ENCODE measurements around the gene SYT17.

Gene SYT17, protein sequence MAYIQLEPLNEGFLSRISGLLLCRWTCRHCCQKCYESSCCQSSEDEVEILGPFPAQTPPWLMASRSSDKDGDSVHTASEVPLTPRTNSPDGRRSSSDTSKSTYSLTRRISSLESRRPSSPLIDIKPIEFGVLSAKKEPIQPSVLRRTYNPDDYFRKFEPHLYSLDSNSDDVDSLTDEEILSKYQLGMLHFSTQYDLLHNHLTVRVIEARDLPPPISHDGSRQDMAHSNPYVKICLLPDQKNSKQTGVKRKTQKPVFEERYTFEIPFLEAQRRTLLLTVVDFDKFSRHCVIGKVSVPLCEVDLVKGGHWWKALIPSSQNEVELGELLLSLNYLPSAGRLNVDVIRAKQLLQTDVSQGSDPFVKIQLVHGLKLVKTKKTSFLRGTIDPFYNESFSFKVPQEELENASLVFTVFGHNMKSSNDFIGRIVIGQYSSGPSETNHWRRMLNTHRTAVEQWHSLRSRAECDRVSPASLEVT

DNA sequence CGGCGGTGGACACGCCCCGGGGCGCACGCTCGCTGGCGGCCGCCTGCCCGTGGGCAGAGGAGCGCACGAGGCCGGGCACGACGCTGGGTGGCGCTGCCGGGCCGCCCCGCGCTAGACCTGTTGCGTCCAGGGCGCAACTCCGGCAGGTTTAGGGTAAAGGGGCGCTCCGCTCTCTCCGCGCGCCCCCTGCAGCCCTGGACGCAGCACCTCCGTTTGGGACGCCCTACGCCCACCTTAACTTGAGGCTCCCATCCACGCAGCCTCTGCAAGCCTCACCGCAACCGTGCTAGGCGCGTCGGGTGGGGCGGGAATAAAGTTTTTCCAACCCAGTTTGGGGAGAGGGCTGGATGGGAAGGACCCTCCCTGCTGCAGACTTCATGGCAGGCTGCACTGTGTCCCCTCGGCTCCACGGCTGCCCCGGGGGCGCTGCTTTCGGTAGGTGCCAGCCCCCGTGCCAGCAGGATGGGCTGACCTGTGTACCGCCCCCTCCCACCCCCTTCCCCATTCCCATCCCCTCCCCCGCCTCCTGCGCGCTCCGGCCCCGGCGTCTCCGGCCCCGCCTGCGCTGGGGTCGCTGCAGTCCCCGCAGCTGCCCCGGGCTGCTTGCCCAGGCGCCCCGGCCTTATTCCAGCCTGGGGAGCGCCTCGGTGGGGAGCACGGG, at the start of gene SYT17:
TSS of gene SYT17 (plus strand) at position 531 of the 661 bp plus-strand sequence. CDS start 407 bp downstream, outside the sequence.
- DNase-seq = no peak

DNA sequence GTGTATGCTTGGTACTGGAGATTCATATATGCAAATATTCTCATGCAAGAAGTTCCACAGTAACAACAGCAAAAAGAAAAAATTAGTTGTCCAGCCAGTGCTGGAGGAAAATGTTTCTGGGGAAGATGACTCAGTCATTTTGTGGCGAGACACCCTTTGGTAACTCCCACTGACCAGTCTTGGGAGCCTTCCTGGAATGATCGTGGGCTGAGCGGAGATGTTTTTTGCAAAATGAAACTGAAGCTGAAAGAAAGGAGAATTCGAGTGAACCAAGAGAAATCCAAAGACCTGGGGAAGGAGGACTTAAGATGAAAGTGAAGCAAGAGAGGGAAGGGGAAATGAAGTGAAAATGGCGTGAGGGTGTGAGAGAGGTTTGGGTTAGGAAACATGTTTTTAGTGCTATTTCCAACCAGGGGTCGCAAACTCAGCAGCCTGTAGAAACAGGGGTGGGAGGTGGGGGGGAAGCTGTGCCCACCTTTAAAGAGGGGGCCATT, 49.1 kb upstream of the SYT17 start:
- DNase-seq = no peak

DNA sequence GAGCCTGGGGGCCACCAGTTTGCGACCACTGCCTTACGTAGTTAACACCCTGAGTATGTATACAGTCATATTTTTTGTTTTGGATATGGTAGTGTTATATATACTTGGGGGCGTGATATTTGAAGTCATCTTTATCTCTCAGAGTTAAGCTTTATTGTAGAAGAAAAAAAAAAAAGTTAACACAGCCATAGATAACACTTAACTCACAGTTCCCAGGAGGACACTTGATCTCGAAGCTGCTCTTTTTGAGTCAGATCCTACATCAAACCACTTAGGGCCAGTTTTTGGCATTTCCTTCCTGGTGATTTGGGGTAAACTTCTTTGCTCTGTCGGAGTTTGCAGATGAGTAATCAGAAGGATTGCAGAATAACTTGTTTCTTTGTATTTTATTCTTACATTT, 48.5 kb upstream of the SYT17 start:
- no peak for DNase-seq

DNA sequence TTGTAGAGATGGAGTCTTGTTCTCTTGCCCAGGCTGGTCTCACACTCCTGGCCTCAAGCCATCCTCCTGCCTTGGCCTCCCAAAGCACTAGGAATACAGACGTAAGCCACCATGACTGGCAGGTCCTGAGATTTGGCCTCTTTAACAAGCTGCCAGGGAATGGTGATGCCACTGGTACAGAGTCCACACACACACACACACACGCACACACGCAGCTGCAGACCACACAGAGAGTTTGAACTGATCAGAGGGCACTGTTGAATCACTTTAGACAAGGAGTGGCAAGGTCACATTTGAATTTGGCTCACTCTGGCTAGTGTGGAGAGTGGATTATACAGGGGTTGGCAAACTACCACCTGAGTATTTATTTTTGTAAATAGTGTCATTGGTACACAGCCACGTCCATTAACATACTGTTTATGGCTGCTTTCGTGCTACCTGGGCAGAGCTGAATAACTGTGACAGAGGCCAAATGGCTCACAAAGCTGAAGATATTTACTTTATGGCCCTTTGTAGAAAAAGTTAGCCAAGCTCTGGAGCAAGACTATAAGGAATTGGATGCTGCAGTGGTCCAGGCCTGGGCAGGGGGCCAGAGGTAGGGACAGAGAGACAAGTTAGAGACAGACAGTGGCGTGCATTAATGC, 44.4 kb upstream of the SYT17 start:
- no peak for DNase-seq

DNA sequence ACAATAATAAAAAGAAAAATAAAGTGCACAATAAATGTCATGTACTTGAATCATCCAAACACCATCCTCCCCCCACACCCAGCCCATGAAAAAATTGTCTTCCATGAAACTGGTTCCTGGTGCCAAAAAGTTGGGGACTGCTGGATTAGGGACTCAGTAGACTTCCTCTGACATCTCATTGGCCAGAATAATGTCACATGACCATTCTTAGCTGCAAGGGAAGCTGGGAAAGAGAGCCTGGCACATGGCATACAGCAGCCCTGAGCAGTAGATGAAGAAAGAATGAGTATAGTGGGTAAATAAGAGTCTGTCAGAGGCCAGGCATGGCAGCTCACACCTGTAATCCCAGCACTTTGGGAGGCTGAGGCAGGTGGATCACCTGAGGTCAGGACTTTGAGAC, 41.7 kb upstream of the SYT17 start:
- no peak for DNase-seq

DNA sequence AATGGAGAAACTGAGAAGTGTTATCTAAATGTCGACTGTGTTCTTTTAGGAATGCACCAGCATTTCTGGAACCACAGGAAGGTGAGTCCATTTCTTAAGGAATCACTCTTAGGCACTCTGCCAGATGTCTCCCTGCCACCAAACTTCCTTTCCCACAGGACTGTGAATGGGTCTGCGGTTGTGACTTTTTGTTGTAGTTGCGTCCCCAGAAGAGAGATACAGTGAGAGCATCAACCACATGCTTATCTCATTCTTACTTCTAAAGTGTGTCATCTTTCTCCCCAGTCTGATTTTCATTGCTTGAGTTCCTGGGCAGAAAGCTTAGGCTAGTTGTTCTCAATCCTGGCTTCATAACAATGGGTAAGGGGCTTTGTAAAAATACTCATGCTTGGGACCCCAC, 40.8 kb upstream of the SYT17 start:
- DNase-seq = no peak

DNA sequence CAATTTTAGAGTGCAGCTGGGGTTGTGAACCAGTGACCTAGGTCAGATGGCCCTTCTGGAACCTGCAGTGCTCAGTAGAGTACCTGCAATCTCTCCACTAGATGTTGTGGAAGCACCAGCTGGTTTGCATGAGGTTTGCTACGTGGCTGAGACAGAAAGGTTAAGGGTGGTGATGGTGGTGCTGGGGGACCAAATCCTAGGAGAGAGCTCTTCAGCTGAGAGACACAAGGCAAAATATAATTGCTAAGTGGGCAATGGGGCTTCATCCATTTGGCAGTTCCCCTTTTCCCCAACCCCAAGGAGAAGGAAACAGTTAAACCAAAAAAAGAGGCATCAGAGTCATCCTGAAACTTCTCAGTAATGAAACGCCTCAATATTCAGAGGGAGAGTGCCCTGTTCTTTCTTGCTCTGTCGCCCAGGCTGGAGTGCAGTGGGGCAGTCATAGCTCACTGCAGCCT, 40.3 kb upstream of the SYT17 start:
- no peak for DNase-seq

DNA sequence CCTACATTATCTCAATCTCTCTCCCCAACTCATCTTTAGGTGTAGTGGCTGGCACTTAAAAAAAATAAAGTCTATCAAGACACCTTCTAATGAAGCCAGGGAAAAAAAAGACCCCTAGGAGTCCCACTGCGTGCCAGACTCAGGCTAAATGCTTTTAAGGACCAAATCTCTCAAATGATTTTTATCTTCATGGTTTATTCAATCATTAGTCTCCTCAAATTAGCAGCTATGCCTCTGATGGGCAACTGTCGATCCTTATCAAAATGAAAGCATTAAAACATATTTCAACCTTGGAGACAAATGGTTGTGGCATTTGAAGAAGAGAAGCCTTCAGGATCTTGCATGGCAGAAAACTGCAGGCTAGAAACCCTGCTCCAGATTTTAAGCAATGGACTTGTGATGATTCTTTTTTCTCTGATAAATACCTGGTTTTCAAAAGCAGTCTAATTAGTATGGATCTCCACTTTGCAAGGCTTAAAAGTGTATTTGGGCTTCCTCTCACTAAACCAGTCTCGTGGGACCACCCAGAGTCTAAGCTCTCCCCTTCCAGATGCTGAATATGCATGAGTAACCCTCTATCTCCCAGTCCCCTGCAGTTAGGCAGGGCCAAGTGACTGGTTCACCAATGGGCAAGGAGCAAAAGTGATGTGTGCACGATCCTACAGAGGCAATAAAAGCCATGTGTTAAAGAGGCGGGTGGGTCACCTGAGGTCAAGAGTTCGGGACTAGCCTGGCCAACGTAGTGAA, 39.4 kb upstream of the SYT17 start:
- no peak for DNase-seq

DNA sequence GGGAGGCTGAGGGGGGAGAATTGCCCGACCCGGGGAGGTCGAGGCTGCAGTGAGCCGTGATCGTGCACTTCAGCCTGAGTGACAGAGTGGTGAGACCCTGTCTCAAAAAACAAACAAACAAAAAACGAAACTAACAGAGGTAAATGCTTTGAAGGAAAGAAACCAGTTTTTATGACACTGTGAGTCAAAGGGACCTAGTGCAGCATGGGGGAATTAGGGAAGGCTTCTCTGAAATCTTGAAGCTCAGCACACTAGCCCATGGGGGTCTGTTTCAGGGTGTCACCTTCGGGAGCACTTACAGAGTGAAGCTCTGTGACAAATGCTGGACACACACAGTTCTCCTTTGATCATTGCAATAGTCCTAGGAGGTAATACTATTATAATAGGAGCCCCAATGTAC, 37.7 kb upstream of the SYT17 start:
- no peak for DNase-seq

DNA sequence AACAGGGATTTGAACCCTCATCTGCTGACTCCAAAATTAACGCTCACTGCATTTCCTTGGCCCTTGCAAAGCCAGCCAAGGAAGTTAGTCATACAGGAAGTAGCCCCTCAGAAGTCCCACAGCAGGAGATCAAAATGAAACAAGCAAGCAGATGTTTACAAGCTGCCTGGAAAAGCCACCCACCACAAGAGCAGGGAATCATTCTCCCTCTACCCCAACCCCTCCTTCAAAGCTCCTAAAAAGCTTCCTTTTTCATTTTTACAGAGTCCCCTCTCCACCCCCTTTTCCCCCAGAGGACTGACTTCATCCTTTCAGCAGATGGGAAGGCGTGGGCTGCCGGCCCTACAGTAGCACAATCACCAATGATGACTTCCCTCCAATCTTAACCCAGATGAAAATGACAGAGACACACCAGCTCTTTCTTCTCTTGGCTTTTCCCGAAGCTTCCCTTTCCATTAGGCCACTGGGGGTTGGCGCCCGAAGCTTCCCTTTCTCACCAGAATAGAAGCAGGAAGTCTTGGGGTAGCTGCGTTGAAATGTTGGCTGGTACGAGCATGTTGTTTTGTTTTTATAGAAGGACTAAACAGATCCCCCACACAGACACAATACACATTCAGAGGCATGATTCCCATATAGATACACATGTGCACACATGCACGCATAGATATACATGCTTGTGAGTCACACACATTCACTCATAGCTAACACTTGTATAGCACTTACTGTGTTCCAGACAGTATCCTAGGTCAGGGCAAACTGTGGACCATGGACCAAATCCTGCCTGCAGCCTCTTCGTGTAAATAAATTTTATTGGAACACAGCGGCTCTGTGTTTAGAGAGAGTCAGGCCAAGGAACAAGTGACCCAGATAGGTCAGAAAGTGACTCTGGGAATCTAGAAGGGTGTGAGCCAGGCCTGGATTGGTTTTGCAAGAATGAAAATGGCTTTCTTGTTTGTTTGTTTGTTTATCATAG, 36.9 kb upstream of the SYT17 start:
- DNase-seq = no peak

DNA sequence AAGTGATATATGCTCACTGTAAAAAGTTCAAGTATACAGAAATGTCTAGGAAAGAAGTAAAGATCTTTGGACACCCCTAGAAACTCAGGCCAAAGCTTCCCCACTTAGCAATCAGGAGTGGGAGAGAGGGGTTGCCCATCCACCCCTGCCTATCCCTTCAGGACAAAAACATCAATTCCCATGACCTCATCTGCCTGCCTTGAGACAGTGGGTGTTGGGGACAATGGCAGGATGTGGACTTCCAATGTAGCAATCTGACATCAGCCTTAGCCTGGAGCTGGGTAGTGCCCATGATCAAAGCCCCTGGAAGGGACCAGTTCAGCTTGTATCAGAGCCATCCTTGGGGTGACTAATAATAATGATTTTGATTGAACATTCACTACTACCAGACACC, 36.2 kb upstream of the SYT17 start:
- DNase-seq = no peak

DNA sequence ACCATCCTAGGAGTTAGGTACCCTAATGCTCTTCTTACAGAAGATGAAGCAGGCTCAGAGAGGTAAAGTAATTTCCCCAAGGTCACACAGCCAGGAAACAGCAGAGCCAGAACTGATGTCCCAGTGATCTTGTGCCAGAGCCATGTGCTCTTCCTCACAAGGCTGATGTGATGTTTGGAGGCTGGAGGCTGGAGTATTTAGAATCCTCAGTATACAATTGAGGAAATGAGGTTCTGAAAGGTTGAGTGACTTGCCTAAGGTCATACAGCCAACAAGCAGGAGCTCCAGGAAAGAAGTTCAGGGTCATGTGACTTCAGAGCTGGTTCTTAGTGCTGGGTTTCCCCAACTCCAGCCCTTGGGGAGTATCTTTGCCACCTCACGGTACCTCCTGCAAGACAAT, 35.8 kb upstream of the SYT17 start:
- no peak for DNase-seq

DNA sequence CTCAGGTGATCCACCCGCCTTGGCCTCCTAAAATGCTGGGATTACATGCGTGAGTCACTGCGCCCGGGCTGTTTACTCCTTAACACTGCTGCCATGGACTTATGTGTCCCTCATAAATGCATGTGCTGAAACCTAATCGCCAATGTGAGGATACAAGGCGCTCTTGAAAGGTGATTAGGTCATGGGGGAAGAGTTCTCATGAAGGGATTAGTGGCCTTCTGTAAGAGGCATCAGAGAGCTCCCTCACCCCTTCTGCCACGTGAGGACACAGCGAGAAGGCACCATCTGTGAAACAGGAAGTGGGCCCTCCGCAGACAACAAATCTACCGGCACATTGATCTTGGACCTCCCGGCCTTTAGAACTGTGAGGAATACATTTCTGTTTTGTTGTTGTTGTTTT, 35.1 kb upstream of the SYT17 start:
- DNase-seq = no peak

DNA sequence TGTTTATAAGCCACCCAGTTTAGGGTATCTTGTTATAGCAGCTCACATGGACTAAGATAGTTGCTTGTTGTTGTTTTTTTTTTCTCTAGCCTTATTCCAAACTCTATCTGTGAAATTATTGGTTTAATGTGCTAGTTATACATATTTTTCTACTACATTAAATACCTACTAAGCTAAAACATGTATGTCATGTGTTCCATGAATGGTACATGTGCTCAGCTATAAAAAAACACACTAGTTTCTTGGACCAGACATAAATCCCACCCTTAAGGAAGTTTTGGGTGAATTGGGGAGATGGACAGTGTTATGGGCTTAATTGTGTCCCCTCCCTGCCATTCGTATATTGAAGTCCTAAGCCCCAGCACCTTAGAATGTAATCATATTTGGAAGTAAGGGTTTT, 34.4 kb upstream of the SYT17 start:
- no peak for DNase-seq

DNA sequence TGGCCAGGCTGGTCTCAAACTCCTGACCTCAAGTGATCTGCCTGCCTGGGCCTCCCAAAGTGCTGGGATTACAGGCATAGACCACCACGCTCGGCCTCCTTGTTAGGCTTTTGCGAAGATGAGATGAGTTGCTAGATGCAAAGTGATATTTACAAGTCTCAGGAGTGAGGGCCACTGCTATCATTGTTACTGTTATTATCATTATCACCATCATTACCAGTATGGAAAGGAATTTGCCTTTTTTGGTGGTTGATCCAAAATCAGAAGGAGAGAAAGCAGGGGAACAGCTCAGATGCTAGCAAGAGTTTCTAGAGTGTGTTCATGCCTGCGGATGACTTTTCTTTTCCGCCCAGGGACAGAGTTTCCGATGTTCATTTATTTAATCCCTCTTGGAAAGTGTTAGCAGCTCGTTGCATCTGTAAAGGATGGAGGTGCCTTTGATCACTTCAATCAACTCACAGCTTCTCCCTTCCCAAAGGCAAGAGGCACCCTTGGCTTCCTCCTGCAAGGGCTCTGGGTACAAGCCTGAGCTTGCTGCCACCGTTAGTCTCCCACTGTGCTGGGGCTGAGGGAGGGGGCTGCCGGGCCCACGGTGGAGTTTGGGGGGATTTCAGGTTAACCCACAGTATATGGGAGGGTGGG, 32.7 kb upstream of the SYT17 start:
- no peak for DNase-seq

DNA sequence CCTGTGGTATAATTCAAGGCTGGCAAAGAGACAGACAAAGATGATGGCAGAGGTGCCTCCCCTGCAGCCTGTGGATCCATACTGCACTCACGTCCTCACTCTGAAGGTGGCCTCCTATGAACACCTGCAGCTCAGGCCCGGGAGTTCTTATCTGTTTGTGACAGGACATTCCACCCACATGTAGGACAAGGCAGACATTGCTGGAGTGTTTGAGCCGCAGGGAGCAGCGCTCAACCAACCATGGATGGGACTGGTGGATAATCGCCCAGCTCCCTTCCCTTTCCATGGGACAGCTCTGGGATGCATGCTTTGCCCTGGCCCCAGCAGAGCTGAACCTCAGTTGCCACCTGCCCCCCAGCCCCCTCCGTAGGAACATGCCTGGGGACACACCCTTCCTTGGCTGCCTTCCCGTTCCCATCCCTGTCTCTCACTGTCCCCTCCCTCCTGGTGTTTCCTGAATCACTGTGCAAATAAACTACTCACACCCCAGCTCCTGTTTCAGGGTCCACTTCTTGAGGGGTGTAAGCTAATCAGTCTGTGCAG, 32.1 kb upstream of the SYT17 start:
- no peak for DNase-seq

DNA sequence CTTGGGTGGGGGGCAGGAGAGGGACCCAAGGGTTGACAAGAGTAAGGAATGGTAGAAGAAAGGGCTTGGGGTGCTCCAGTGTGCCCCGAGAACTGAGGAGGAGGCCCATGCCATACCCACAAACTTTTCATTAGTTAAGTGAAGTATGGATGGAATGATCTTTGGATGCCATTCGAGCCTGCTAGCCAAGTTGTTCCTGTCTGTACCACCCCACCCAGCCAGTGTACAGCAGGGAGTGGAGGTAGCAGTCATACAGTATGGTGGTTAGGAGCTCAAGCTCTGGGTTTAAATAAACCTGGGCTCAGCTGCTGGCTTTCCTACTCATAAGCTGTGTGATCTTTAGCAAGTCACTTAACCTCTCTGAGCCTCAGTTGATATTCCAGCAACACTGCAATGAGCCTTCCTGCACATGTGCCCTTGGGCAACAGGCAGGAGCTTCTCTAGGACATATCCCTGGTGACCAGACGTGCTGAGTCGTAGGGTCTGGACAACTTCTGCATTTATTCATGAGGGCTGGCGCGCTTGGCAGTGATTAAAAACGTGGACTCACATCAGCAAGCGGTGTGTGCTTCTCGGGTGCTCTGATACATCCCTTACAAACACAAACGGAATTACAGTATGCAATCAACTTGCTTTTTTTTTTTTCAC, 31.4 kb upstream of the SYT17 start:
- DNase-seq = no peak

DNA sequence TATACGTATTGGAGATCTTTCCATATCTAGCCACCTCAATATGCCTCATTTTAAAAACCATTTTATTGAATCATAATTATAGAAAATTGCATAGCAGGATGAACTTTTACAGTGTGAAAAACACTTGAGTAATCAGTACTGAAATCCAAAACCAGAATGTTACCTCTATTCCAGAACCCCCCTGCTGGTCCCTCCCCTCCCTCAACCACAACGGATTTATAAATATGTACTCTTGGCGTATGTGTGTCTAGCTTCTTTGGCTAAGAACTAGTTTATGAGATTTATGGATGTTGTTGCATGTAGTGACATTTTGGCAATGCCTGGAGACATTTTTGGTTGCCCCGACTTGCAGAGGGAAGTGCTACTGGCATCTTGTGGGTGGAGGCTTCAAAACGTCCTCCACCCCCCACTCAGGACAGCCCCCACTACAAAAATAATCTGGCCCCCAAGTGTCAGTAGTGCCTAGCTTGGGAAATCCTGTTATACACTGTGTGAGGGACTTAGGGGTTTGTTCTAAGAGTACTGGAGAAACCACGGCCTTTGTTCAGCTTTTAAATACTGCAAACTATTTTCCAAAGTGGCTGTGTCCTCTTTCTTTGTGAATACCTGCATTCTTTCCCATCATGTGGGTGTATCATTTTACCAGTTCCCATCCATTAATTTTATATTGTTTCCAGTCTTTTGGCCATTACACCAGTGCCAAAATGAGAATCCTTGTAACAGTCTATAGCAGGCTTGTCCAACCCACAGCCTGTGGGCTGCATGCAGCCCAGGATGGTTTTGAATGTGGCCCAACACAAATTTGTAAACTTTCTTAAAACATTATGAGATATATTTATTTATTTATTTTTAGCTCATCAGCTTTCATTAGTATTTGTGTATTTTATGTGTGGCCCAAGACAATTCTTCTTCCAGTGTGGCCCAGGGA, 30.6 kb upstream of the SYT17 start:
- no peak for DNase-seq

DNA sequence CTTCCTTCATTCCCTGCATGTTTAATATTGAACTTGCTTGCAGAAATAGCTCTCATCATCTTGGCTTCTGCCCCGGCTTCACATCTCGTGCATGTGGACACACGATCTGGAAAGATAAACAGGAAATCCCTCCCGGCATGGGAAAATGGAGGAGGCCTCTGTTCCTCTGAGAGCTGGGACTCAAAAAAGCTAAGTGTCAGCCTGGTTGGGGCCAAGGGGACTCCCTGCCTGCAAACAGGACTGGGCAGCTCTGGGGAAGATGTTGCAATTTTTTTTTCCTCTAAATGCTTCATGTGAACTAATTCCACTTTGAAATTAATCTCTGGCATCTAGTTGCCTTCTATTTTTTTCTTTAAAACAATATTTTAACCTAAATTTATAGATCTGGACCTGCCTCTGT, 29.4 kb upstream of the SYT17 start:
- DNase-seq = no peak

All from activated naive CD4-positive, alpha-beta T cell (primary cell).